WI38 (cell line): ENCODE measurements around the gene ST3GAL3.

ENCODE experiments used
- H3K4me3 ChIP-seq: 2 replicates; pipeline ENCODE4 v1.5.1; 2011; ENCODE audit warnings: low read depth, mild to moderate bottlenecking, control low read depth, low read length
- CTCF ChIP-seq: IDR thresholded peaks from 2 replicates; pipeline ENCODE4 v1.5.1; 2012; ENCODE audit warnings: low read depth, mild to moderate bottlenecking, control low read depth, low read length

The ST3GAL3 gene

GRCh38 chr1:43951021-43951985 lies 244.0 kb downstream of the ST3GAL3 start:
- no peak for TF ChIP-seq CTCF

GRCh38 chr1:43952731-43953346 lies 245.5 kb downstream of the ST3GAL3 start:
- no peak overlapping the region for H3K4me3 ChIP-seq
- TF ChIP-seq CTCF, result no peak

More at GRCh38 chr1:43951021-43951985, 244.0 kb downstream of the ST3GAL3 start:
- no peak overlapping the region for H3K4me3 ChIP-seq

- TF ChIP-seq CTCF, result no peak
- H3K4me3 ChIP-seq, result no peak overlapping the region
Observed at GRCh38 chr1:43953361-43953760, 246.0 kb downstream of the ST3GAL3 start.

GRCh38 chr1:43954036-43954435 lies 246.7 kb downstream of the ST3GAL3 start:
- no peak overlapping the region for H3K4me3 ChIP-seq
- no peak for TF ChIP-seq CTCF

GRCh38 chr1:43956234-43956633 lies 248.9 kb downstream of the ST3GAL3 start:
- no peak overlapping the region for H3K4me3 ChIP-seq
- no peak for TF ChIP-seq CTCF

- H3K4me3 ChIP-seq, result no peak overlapping the region
- no peak for TF ChIP-seq CTCF
Observed at GRCh38 chr1:43957407-43958040, 250.2 kb downstream of the ST3GAL3 start.
